H54 (cell line): ENCODE measurements around the gene PRR23B.
"Not testable (repeated sequence)": the region's sequence is repeated elsewhere in the genome, so short reads cannot be mapped to it uniquely, and the experiment has no call there.

Experiments used
- DNase-seq: peaks from one replicate; pipeline ENCODE4 v3.0.0; 2011; ENCODE audit warnings: low spot score, mixed read lengths; ENCODE audit not compliant: insufficient read length
- FAIRE-seq: peaks from 3 replicates; lab custom pipeline; 2011; peaks lifted over from hg19 to GRCh38; lab: Jason Lieb, UNC
- POLR2A ChIP-seq: IDR thresholded peaks from 2 replicates; pipeline ENCODE4 v1.6.1; 2011; ENCODE audit warnings: low read depth, mild to moderate bottlenecking, low read length

Gene PRR23B

GRCh38 chr3:139020868-139021234 is at the start of gene PRR23B:
PRR23B (minus strand) TSS chr3:139020926; CDS start chr3:139020661, 265 bp downstream.
- DNase-seq (peak; percentile 26), FAIRE-seq (no peak)
- no peak for TF ChIP-seq POLR2A

GRCh38 chr3:139062918-139063317 is 42.2 kb upstream of the PRR23B start:
- no peak for DNase-seq
- no peak for FAIRE-seq
- no peak for TF ChIP-seq POLR2A

DNA sequence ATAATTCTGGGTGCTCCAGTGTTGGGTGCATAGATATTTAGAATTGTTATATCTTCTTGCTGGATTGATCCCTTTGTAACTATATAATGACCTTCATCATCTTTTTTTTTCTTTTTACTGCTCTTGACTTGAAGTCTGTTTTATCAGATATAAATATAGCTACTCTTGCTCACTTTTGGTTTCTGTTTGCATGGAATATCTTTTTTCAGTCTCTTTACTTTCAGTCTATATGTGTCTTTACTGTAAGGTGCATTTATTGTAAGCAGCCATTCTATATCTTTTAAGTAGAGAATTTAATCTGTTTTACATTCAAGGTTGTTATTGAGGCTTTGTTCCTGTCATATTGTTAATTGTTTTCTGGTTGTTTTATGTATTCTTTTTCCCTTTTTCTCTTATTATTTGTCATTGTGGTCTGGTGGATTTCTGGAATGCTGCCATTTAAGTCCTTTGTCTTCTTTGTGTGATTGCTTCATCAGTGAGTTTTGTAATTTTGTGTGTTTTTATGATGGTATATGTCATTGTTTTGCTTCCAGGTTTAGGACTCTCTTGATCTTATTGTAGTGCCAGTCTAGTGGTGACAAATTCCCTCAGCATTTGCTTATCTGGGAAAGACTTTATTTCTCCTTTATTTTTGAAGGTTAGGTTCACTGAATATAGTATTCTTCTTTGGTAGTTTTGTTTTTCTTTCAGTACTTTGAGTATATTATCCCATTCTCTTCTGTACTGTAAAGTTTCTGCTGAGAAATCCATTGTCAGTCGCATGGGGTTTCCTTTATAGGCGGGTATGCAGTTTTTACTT is 32.3 kb upstream of the PRR23B start:
- DNase-seq (no peak), FAIRE-seq (no peak)
- no peak for TF ChIP-seq POLR2A

DNA sequence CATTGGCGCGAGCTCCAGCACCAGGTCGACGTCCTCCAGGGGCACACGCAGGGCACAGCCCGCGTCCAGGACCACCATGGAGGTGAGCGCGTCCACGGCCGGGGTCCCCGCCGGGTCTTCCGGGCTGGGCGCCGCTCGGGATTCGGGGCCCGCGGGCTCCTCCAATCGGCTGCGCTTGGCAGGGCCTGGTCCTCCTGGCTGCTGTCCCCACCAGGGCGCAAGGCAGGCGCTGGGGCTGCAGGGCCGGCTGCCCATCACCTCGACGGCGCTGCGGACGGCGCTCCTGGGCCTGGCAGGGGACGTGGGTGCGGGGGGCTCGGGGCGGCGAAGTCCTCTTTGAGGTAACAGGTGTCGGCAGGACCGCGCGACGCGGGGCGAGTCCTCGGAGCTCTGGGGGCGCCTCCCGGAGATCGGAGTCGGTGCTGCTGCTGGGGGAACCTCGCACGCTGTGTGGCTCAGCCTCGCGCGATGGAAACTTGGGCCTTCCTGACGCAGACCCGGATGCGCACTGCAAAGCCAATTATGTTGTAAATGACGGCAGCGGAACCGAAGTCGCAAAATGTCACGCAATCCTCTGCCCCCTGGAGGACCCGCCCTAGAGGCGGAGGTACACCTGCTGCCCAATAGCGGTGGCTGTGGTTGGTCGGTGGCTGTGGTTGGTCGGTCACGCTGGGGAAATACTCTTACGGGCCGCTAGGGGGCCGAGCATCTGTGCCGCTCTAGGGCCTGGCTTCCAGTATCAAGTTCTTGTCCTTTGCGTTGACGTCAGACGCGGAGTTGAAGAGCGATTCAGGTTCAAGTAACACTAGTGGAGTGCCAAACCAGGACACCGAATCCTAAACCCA is 23.9 kb upstream of the PRR23B start, which contains the start of gene PRR23C:
PRR23C (minus strand) TSS at position 527 of the 845 bp plus-strand sequence; CDS start at position 255, 272 bp downstream.
- DNase-seq: no peak
- TF ChIP-seq POLR2A: no peak
- FAIRE-seq: no peak

GRCh38 chr3:139043554-139044365 is 23.0 kb upstream of the PRR23B start:
- no peak for TF ChIP-seq POLR2A
- DNase-seq (no peak), FAIRE-seq (no peak)

- DNase-seq (no peak), FAIRE-seq (no peak)
- no peak for TF ChIP-seq POLR2A
Measured at GRCh38 chr3:139037478-139037877, 16.8 kb upstream of the PRR23B start.

DNA sequence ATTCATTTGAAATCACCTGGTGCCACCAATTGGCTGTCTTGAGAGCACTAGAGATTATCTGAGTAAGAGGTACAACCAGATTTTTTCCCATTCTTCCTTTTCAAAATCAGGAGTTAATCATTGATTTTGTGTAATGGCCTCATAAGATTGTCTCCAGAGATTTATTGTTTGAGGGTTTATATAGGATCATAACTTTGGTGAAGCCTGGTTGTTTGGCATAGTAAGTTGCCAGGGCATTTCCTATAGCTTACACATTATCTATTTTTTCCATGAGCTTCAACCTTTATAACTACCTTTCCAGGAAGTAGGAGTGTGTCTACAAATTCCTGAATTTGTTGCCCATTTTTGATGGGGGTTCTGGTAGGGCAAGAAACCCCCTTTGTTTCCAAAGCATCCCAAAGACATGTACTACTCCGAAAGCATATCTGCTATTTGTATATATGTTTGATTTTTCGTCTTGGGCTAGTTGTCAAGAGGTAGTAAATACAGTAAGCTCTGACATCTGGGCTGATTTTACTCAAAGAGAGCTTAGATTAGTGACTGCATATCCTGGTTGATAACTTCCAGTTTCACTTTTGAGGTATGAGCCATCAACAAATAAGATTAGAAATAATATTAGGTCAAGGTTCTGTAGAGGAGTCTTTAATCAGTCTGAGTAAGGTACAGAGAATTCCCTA is 11.7 kb upstream of the PRR23B start:
- DNase-seq: no peak
- no peak for TF ChIP-seq POLR2A
- no peak for FAIRE-seq

- FAIRE-seq, DNase-seq: not testable (repeated sequence)
Measured at GRCh38 chr3:139030576-139030975, 9.8 kb upstream of the PRR23B start.

DNA sequence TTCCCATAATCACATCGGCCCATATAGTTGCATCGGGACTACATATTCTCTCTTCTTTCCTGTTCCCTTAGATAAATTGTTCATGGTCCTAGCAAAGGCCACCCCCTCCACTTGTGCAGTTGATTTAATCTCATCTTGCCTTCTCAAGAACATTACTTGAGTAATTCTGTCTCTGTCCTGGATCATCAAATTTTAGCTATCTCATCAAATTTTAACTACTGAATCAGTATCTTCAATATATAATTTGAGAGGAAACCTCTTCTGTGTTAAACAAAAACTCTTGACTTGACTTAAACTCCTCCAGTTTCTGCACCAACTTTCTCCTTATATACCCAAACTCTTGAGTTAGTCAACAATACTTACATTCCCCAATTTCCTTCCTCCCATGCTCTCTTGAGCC is 4.2 kb upstream of the PRR23B start:
- FAIRE-seq: no peak
- no peak for DNase-seq

GRCh38 chr3:139020036-139020867 is 474 bp downstream of the PRR23B start:
- DNase-seq (no peak), FAIRE-seq (no peak)
- TF ChIP-seq POLR2A: no peak

More for the DNA sequence above, 4.2 kb upstream of the PRR23B start:
- no peak for TF ChIP-seq POLR2A

DNA sequence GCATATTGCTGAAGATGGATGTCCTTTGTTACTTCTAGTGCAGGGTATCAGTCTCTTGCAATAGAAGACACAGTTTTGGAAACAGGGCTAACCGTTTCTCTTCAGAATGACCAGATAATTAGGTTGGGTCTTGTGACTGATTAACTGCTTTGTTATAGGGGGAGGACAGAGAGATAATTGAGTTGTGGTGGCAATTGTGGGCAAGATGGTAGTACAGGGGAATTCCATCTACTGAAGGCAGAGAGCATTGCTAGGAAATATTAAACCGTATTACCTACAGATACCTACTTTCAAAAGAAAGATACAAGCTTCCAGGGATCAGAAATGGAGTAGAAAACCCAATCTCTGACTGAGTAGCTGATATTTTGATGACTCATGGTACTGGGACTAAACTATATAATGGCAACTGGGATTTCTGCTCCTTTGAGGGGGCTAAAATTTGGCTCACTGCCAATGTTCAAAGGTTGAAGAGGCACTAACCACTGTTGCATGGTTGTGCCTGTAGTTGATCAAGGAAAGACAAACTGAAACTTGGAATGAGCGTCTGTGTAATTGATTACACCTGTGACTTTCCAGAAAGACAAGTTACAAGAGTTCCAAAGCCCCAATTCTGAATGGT is 4.2 kb downstream of the PRR23B start:
- TF ChIP-seq POLR2A: no peak
- DNase-seq: no peak
- no peak for FAIRE-seq
